HEK293T (cell line): Measurements from ENCODE around the gene DLG2.

Source experiments
- BHLHE40 ChIP-seq: fragments of 450-650 bp; IDR thresholded peaks from 2 replicates; pipeline ENCODE4 v1.6.1; 2016; ENCODE audit warnings: mild to moderate bottlenecking, moderate library complexity, borderline replicate concordance
- CTBP1 ChIP-seq: fragments of 450-650 bp; IDR thresholded peaks from 2 replicates; pipeline ENCODE4 v1.6.1; 2016; ENCODE audit warnings: borderline replicate concordance
- FOXA1 ChIP-seq: fragments of 450-650 bp; IDR thresholded peaks from 2 replicates; pipeline ENCODE4 v1.6.1; 2016; ENCODE audit warnings: mild to moderate bottlenecking
- FOXK2 ChIP-seq: fragments of 450-650 bp; IDR thresholded peaks from 2 replicates; pipeline ENCODE4 v1.6.1; 2016; ENCODE audit warnings: mild to moderate bottlenecking
- FOXM1 ChIP-seq: fragments of 450-650 bp; IDR thresholded peaks from 2 replicates; pipeline ENCODE4 v1.6.1; 2017; ENCODE audit warnings: mild to moderate bottlenecking, borderline replicate concordance
- L3MBTL2 ChIP-seq: fragments of 450-650 bp; conservative IDR thresholded peaks from 2 replicates; pipeline ENCODE4 v1.6.1; 2016; ENCODE audit warnings: mild to moderate bottlenecking
- SUZ12 ChIP-seq: fragments of 450-650 bp; IDR thresholded peaks from 2 replicates; pipeline ENCODE4 v1.6.1; 2016; ENCODE audit warnings: mild to moderate bottlenecking
- TARDBP ChIP-seq: fragments of 450-650 bp; IDR thresholded peaks from 2 replicates; pipeline ENCODE4 v1.6.1; 2016
- TF ChIP-seq, protein P1 (sequence below): fragments of 450-650 bp; IDR thresholded peaks from 2 replicates; pipeline ENCODE4 v1.6.1; 2016

- TF ChIP-seq, protein P1, sequence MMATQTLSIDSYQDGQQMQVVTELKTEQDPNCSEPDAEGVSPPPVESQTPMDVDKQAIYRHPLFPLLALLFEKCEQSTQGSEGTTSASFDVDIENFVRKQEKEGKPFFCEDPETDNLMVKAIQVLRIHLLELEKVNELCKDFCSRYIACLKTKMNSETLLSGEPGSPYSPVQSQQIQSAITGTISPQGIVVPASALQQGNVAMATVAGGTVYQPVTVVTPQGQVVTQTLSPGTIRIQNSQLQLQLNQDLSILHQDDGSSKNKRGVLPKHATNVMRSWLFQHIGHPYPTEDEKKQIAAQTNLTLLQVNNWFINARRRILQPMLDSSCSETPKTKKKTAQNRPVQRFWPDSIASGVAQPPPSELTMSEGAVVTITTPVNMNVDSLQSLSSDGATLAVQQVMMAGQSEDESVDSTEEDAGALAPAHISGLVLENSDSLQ: no peak
- TF ChIP-seq FOXA1 (no peak), L3MBTL2 (no peak), SUZ12 (no peak), CTBP1 (no peak), FOXK2 (no peak), BHLHE40 (no peak), FOXM1 (no peak), TARDBP (no peak)
Observed at GRCh38 chr11:85377901-85378300, 249.2 kb downstream of the DLG2 start.
